GM13977 (cell line): ENCODE results near the gene PBX4.

Experiments
- DNase-seq: peaks from one replicate; pipeline ENCODE4 v3.0.0; 2012; ENCODE audit warnings: low spot score
- CTCF ChIP-seq: IDR thresholded peaks from 2 replicates; pipeline ENCODE4 v1.5.1; 2012; ENCODE audit warnings: mild to moderate bottlenecking, control low read depth; ENCODE audit not compliant: insufficient read depth; ENCODE audit errors: extremely low read depth, missing control alignments
- in situ Hi-C: fragments of 300-500 bp; cut with MboI; formaldehyde crosslinking; loops from one replicate; pipeline ENCODE4 v1.12.0; 2022; ENCODE audit warnings: low sequenced_read_pairs, low pct_unique_long_range_greater_than_20kb, mixed read lengths, inconsistent platforms; ENCODE audit not compliant: unreplicated experiment

Gene PBX4

GRCh38 chr19:19514215-19514657 lies 104.3 kb downstream of the PBX4 start:
- no peak for DNase-seq
- in situ Hi-C loops = no loop called here
- TF ChIP-seq CTCF = no peak

GRCh38 chr19:19513682-19514081 lies 104.8 kb downstream of the PBX4 start:
- no peak for TF ChIP-seq CTCF
- in situ Hi-C loops = no loop called here
- no peak for DNase-seq
